GM19099 (cell line): ENCODE results near the gene C16orf74.

Source experiments
- POLR2A ChIP-seq: IDR thresholded peaks from 3 replicates; pipeline ENCODE4 v1.6.1; 2011; ENCODE audit warnings: low read depth; ENCODE audit not compliant: insufficient read length; ENCODE audit errors: extremely low read depth

The C16orf74 gene

DNA sequence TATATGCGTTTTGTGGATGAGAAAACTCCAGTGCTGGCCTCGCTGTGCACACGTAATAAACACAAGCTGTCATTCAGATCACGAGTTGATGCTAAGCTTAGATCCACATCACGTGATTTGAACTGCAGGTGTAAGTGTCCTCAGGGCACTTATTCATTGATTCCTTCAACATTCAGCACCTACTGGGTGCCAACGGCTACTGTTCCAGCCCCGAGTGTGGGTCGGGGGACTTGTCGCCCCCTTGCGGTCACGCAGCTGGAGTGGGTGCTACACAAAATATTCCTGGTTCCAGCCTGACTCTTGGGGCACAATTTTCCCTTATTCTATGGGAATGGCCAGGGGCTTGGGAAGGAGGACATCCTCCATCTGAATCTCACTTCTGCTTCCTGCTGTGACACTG lies 32.2 kb downstream of the C16orf74 start:
- no peak for TF ChIP-seq POLR2A

GRCh38 chr16:85718153-85718477 lies 32.8 kb downstream of the C16orf74 start:
- TF ChIP-seq POLR2A, result no peak

DNA sequence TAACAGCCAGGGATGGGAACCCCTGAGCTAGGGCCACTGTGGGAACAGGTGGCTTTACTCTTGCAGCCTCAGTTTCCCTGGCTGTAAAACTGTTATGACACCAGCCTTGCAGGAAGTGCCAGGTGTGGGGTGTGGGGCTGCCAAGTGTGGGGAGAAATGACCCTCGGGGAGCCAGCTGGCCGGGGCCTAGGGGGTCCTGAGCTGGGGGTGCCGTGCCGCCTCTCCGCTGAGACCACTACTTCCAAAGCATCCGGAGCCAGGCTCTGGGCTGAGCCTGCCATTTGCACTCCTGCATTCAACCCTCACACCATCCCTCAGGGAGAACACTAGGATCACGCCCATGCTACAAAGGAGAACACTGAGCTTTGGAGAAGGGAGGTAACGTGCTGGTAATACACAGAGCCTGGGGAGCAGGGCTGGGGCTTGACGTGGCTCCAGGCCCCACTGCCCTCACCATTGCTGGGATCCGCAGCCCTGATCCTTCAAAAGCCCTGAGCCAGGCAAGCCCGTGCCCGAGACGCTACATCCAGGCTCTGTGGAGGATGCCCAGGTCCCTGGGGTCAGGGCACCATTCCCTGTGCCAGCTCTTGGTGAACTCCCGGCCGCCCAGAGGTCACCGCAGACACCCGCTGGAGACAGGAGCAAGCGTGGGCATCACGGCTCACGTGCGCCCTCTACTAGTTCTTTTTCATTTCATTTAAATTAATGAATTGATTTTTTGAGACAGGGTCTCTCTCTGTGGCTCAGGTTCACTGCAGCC lies 33.3 kb downstream of the C16orf74 start:
- TF ChIP-seq POLR2A, result no peak

DNA sequence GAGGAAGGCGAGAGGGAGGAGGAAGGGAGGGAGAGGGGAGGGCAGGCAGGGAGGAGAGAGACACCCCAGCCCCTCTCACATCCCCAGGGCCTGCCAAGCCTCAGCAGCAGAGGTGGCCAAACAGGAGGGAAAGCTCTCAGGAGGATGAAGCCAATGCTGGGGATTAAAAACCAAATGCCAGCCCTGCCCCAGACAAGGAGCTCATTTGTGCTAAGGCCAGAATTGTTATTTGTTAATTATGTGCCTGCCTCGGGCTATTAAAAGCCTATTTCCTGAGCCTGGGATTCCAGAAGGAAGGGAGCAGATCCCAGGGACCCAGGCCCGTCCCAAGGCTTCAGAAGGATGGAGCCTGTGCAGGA lies 34.2 kb downstream of the C16orf74 start:
- TF ChIP-seq POLR2A, result no peak

- no peak for TF ChIP-seq POLR2A
Measured at GRCh38 chr16:85716022-85716679, 34.7 kb downstream of the C16orf74 start.

DNA sequence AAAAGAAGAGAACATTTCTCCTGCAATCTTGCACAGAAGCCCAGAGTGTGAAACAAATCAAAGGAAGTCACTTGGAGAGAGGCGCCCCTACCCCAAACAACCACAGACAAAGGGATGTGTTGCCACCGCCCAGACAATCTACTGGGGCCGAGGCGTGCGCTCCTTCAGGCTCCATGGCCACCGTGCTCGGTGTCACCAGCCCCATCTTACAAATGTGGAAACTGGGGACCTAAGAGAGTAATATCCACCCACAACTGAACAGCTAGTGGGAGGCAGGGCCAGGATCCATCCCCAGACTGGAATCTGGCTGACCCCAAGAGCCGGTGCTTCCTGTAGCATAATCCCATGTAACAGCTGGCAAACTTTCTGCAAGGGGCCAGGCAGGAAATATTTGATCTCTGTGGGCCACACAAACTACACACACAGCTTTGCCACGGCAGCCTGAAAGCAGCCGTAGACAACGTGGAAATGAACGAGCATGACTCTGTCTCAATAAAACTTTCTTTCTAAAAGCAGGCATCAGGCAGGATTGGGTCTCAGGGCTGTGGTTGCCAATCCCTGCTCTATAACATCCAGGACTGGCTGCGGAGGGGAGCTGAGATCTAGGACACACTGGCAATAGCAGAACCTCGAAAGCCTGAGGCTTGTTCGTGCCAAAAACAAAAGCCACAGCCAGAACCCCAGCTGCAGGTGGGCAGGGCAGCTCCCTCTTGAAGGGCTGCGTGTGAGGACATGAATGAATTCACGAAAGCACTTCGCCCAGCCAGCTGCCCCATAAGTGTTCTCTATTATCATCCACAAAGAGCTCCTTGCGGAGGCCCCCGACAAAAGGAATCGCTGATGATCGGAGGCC lies 35.5 kb downstream of the C16orf74 start:
- no peak for TF ChIP-seq POLR2A

DNA sequence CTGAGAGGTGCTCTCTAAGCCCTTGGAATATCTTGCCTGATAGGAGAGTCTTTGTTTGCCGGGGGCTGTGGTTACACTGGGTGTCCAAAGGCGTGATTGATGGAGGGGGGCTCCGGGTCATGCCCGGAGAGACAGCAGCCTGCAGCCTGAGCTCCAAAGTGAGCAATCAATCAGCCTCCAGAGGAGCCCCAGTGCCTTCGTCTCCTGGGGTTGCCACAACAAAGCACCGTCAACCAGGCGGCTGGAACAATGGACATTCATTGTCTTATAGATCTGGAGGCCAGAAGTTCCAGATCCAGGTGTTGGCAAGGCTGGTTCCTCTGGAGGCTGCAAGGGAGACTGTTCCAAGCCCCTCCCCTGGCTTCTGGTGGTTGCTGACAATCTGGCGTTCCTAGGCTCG lies 38.1 kb downstream of the C16orf74 start:
- no peak for TF ChIP-seq POLR2A

GRCh38 chr16:85711982-85712587 lies 38.8 kb downstream of the C16orf74 start:
- no peak for TF ChIP-seq POLR2A

DNA sequence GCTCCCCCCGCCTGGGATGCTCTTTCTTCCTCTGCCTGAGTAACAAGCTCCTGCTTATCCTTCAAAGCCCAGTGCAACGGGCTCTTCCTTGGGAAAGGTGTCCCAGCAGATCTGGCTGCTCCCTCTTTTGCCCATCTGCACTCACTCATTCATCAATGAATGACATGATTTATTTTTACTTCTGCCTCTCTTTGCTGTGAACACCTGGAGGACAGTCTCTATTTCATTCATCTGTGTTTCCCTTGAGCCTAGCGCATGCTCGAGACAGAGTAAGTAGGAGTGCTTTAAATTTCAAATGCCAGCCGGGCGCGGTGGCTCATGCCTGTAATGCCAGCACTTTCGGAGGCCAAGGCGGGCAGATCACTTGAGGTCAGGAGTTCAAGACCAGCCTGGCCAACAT lies 40.2 kb downstream of the C16orf74 start:
- TF ChIP-seq POLR2A, result no peak

GRCh38 chr16:85709766-85710585 lies 40.9 kb downstream of the C16orf74 start:
- no peak for TF ChIP-seq POLR2A

GRCh38 chr16:85708338-85708737 lies 42.6 kb downstream of the C16orf74 start:
- no peak for TF ChIP-seq POLR2A

DNA sequence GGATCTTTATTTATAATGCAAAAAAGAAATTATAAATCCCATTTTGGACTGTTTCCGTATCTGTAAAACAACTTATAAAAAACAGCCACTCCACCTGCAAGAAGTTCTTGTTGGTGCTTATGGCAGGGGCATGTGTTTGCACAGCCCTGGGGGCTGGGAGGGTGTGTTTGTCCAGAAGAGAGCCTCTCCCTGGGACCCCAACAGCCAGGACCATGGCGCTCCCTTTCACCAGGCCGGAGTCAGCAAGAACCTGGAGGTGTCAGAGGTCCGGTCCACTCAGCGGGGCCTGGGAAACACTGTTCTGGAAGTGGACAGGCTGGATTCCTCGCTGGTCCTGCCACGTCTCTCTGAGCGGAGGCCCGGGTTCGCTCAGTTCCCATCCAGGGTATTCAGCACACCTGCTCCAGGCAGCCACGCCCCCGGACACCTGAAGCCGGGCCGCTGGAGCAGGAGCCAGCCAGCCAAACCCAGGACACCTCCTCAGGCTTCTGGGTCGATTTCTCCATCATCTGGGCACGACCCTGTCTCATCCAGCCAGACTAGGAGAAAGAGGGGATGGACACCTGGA lies 43.3 kb downstream of the C16orf74 start:
- no peak for TF ChIP-seq POLR2A

- no peak for TF ChIP-seq POLR2A
Measured at GRCh38 chr16:85706449-85707034, 44.4 kb downstream of the C16orf74 start.
